ENCODE results near the gene PAX3. TPM values are rescaled to one million over a fixed set of nuclear protein-coding genes. Genes with fewer than 3 reads are reported as not detected.

The PAX3 gene
- total RNA-seq, 1 experiment from 2014 or later, result not detected

GRCh38 chr2:222336931-222337330, 38.1 kb upstream of the PAX3 start:
- Histone ChIP-seq H3K27me3 (ENCODE audit: insufficient read depth, low read depth) (no peaks in the 10 kb centered on the region), H3F3A (ENCODE audit: insufficient read depth, low read depth) (no peaks in the 10 kb centered on the region), H4K20me1 (ENCODE audit: insufficient read depth) (no peaks in the 10 kb centered on the region), H3K4me1 (replicated peaks; ENCODE audit: insufficient read depth) (no peaks in the 10 kb centered on the region), H3K4me2 (no peak overlapping the region), H3K9me2 (ENCODE audit: insufficient read depth) (0 out of 2 replicates have a peak, but pooled peaks cover 6% of the 10 kb centered on the region), H3K9me3 (ENCODE audit: insufficient read depth, low read depth) (peaks cover 12% of the 10 kb centered on the region; the same call in 1 of the 2 replicates), H2AFZ (no peak overlapping the region), H3K36me3 (ENCODE audit: low read depth) (no peaks in the 10 kb centered on the region), H3K27ac (no peak overlapping the region), H3K4me3 (no peak overlapping the region), H3K79me2 (ENCODE audit: low read depth) (no peaks in the 10 kb centered on the region)
- POLR2A ChIA-PET (ENCODE audit: unreplicated experiment), result no interaction called here
- intact Hi-C loops (cut with micrococcal nuclease; ENCODE audit: unreplicated experiment), result no loop called here
- TF ChIP-seq EZH2 (IDR thresholded peaks at IDR 0.05; ENCODE audit: low read depth), result no peak
- TF ChIP-seq, protein P1, sequence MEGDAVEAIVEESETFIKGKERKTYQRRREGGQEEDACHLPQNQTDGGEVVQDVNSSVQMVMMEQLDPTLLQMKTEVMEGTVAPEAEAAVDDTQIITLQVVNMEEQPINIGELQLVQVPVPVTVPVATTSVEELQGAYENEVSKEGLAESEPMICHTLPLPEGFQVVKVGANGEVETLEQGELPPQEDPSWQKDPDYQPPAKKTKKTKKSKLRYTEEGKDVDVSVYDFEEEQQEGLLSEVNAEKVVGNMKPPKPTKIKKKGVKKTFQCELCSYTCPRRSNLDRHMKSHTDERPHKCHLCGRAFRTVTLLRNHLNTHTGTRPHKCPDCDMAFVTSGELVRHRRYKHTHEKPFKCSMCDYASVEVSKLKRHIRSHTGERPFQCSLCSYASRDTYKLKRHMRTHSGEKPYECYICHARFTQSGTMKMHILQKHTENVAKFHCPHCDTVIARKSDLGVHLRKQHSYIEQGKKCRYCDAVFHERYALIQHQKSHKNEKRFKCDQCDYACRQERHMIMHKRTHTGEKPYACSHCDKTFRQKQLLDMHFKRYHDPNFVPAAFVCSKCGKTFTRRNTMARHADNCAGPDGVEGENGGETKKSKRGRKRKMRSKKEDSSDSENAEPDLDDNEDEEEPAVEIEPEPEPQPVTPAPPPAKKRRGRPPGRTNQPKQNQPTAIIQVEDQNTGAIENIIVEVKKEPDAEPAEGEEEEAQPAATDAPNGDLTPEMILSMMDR (conservative IDR thresholded peaks at IDR 0.05), result no peak
- BruUV-seq (replicated peaks), result no TSS peak
- CTCF ChIA-PET, result interaction anchor here (0.7 kb wide), 1 partner anchor 17 kb away, joined by 3 read pairs; a partner anchor contains a TSS
- DNase-seq, result no peak

DNA sequence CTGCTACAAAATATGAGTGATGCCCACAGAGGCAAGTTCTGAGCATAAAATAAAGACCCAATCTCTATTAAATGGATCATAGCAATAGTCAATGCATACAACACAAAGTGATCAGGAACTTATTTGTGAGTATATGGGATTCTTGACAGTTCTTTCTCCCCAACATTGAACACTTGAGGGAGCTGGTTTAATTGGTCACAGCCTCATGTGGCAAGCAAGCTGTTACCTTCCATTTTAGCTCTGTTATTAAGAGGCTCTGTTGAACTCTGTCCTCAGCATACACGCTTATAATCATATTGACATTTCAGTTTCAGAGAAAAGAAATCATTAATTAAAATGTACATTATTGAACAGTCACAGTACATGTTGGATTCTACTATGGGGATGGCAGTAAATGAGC, 37.6 kb upstream of the PAX3 start:
- H3K4me3 ChIP-seq, result no peak overlapping the region
- BruUV-seq (replicated peaks), result no TSS peak
- 0 out of 2 replicates have a peak, but pooled peaks cover 6% of the 10 kb centered on the region for H3K9me2 ChIP-seq (ENCODE audit: insufficient read depth)
- H3K4me2 ChIP-seq, result no peak overlapping the region
- ChIA-PET CTCF (no interaction called here), POLR2A (ENCODE audit: unreplicated experiment) (no interaction called here)
- no peaks in the 10 kb centered on the region for H4K20me1 ChIP-seq (ENCODE audit: insufficient read depth)
- H3K79me2 ChIP-seq (ENCODE audit: low read depth), result no peaks in the 10 kb centered on the region
- no peak for DNase-seq
- TF ChIP-seq, protein P1 (conservative IDR thresholded peaks at IDR 0.05), result no peak
- no peak for TF ChIP-seq EZH2 (IDR thresholded peaks at IDR 0.05; ENCODE audit: low read depth)
- no peak overlapping the region for H3K27ac ChIP-seq
- H3K27me3 ChIP-seq (ENCODE audit: insufficient read depth, low read depth), result no peaks in the 10 kb centered on the region
- H3F3A ChIP-seq (ENCODE audit: insufficient read depth, low read depth), result no peaks in the 10 kb centered on the region
- H3K9me3 ChIP-seq (ENCODE audit: insufficient read depth, low read depth), result peaks cover 12% of the 10 kb centered on the region; the same call in 1 of the 2 replicates
- intact Hi-C loops (cut with micrococcal nuclease; ENCODE audit: unreplicated experiment), result no loop called here
- no peak overlapping the region for H2AFZ ChIP-seq
- H3K4me1 ChIP-seq (replicated peaks; ENCODE audit: insufficient read depth), result no peaks in the 10 kb centered on the region
- no peaks in the 10 kb centered on the region for H3K36me3 ChIP-seq (ENCODE audit: low read depth)

DNA sequence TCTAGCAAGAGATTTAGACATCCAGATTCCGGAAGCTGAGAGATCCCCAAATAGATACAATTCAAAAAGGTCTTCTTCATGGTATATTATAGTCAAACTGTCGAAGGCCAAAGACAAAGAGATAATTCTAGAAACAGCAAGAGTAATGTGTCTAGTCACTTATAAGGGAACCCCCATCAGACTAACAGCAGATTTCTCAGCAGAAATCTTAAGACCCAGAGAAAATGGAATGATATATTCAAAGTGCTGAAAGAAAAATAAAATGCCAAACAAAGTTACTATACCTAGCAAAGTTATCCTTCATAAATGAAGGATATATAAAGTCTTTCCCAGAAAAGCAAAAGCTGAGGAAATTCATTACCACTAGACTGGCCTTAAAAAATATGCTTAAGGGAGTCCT, 36.1 kb upstream of the PAX3 start:
- H3K9me3 ChIP-seq (ENCODE audit: insufficient read depth, low read depth), result peaks cover 15% of the 10 kb centered on the region
- no peaks in the 10 kb centered on the region for H3K27me3 ChIP-seq (ENCODE audit: insufficient read depth, low read depth)
- H3K4me1 ChIP-seq (replicated peaks; ENCODE audit: insufficient read depth), result no peaks in the 10 kb centered on the region
- ChIA-PET CTCF (no interaction called here), POLR2A (ENCODE audit: unreplicated experiment) (no interaction called here)
- intact Hi-C loops (cut with micrococcal nuclease; ENCODE audit: unreplicated experiment), result no loop called here
- H3K36me3 ChIP-seq (ENCODE audit: low read depth), result no peaks in the 10 kb centered on the region
- no peaks in the 10 kb centered on the region for H3F3A ChIP-seq (ENCODE audit: insufficient read depth, low read depth)
- no TSS peak for BruUV-seq (replicated peaks)
- DNase-seq, result no peak
- H2AFZ ChIP-seq, result no peak overlapping the region
- H3K4me2 ChIP-seq, result no peak overlapping the region
- no peak overlapping the region for H3K27ac ChIP-seq
- no peaks in the 10 kb centered on the region for H3K9me2 ChIP-seq (ENCODE audit: insufficient read depth)
- no peak for TF ChIP-seq EZH2 (IDR thresholded peaks at IDR 0.05; ENCODE audit: low read depth)
- TF ChIP-seq, protein P1 (conservative IDR thresholded peaks at IDR 0.05), result no peak
- no peaks in the 10 kb centered on the region for H3K79me2 ChIP-seq (ENCODE audit: low read depth)
- no peak overlapping the region for H3K4me3 ChIP-seq
- H4K20me1 ChIP-seq (ENCODE audit: insufficient read depth), result no peaks in the 10 kb centered on the region
